ENCODE data around the gene RFX4. TPM values are rescaled to one million over a fixed set of nuclear protein-coding genes. Genes with fewer than 3 reads are reported as not detected.

Gene RFX4
- total and polyA plus RNA-seq, 9 of the 15 experiments (the other 6 are each of a cell fraction or from before 2014, with no cell fraction given): not detected

DNA sequence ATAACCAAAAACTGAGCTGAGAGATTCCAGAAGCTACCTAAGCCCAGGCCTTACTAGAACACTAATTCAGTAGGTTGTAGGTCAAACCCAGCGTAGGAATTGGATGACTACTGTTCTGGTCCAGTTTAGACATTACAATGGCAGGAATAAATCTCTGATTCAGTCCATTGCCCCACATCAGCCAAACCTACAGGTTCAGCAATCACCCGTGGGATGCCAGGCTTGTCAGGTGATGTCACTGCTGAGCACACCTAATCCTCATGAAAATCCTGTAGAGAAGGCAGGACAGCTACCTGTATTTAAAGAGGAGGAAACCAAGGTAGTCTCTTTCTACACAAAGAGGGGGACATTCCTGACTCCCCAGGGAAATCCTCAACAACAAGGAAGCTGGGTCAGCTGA lies 63.7 kb downstream of the RFX4 start (continued):
- TF ChIP-seq, protein P1, sequence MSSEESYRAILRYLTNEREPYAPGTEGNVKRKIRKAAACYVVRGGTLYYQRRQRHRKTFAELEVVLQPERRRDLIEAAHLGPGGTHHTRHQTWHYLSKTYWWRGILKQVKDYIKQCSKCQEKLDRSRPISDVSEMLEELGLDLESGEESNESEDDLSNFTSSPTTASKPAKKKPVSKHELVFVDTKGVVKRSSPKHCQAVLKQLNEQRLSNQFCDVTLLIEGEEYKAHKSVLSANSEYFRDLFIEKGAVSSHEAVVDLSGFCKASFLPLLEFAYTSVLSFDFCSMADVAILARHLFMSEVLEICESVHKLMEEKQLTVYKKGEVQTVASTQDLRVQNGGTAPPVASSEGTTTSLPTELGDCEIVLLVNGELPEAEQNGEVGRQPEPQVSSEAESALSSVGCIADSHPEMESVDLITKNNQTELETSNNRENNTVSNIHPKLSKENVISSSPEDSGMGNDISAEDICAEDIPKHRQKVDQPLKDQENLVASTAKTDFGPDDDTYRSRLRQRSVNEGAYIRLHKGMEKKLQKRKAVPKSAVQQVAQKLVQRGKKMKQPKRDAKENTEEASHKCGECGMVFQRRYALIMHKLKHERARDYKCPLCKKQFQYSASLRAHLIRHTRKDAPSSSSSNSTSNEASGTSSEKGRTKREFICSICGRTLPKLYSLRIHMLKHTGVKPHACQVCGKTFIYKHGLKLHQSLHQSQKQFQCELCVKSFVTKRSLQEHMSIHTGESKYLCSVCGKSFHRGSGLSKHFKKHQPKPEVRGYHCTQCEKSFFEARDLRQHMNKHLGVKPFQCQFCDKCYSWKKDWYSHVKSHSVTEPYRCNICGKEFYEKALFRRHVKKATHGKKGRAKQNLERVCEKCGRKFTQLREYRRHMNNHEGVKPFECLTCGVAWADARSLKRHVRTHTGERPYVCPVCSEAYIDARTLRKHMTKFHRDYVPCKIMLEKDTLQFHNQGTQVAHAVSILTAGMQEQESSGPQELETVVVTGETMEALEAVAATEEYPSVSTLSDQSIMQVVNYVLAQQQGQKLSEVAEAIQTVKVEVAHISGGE (CRISPR knock-in tag; IDR thresholded peaks at IDR 0.05): no peak
- TF ChIP-seq ZNF436 (CRISPR knock-in tag; IDR thresholded peaks at IDR 0.05) (no peak), MTF1 (CRISPR knock-in tag; IDR thresholded peaks at IDR 0.05; ENCODE audit: borderline replicate concordance) (no peak), NR3C1 (CRISPR knock-in tag; IDR thresholded peaks at IDR 0.05) (no peak), CSDE1 (IDR thresholded peaks at IDR 0.05) (no peak), BRCA1 (IDR thresholded peaks at IDR 0.05) (no peak), BRCA1 (CRISPR knock-in tag; IDR thresholded peaks at IDR 0.05) (no peak), ILK (tag; IDR thresholded peaks at IDR 0.05; ENCODE audit: borderline replicate concordance, low read depth) (no peak), SPI1 (IDR thresholded peaks at IDR 0.05; ENCODE audit: borderline replicate concordance, low read depth, low read length) (no peak), MIER1 (IDR thresholded peaks at IDR 0.05; ENCODE audit: low read depth) (no peak), RNF2 (IDR thresholded peaks at IDR 0.05) (no peak)
- TF ChIP-seq, protein P2, sequence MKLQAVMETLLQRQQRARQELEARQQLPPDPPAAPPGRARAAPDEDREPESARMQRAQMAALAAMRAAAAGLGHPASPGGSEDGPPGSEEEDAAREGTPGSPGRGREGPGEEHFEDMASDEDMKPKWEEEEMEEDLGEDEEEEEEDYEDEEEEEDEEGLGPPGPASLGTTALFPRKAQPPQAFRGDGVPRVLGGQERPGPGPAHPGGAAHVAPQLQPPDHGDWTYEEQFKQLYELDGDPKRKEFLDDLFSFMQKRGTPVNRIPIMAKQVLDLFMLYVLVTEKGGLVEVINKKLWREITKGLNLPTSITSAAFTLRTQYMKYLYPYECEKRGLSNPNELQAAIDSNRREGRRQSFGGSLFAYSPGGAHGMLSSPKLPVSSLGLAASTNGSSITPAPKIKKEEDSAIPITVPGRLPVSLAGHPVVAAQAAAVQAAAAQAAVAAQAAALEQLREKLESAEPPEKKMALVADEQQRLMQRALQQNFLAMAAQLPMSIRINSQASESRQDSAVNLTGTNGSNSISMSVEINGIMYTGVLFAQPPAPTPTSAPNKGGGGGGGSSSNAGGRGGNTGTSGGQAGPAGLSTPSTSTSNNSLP (IDR thresholded peaks at IDR 0.05; ENCODE audit: borderline replicate concordance, low read depth, low read length): no peak
- TF ChIP-seq, protein P3, sequence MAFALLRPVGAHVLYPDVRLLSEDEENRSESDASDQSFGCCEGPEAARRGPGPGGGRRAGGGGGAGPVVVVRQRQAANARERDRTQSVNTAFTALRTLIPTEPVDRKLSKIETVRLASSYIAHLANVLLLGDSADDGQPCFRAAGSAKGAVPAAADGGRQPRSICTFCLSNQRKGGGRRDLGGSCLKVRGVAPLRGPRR (CRISPR knock-in tag; IDR thresholded peaks at IDR 0.05): no peak
